NCI-H2081 (cell line): Measurements from ENCODE around the gene VSTM4.

Experiments used
- DNase-seq, 2 experiments: peaks; one replicate each; lab custom pipeline; 2025; lab: John Stamatoyannopoulos, UW

The VSTM4 gene

GRCh38 chr10:49141541-49142332 lies 26.4 kb upstream of the VSTM4 start:
- no peak for DNase-seq

GRCh38 chr10:49140304-49141177 lies 25.2 kb upstream of the VSTM4 start:
- DNase-seq, result no peak

GRCh38 chr10:49139846-49140195 lies 24.5 kb upstream of the VSTM4 start:
- DNase-seq, result no peak

GRCh38 chr10:49139028-49139845 lies 23.9 kb upstream of the VSTM4 start:
- DNase-seq, result no peak

GRCh38 chr10:49138361-49138891 lies 23.1 kb upstream of the VSTM4 start:
- no peak for DNase-seq

GRCh38 chr10:49136525-49136924 lies 21.2 kb upstream of the VSTM4 start:
- DNase-seq, result no peak

- DNase-seq, result no peak
These were observed 20.4 kb upstream of the VSTM4 start for GRCh38 chr10:49135575-49136313.

- no peak for DNase-seq
These were observed 19.0 kb upstream of the VSTM4 start for GRCh38 chr10:49134327-49134726.

- DNase-seq, result no peak
These were observed 18.5 kb upstream of the VSTM4 start, which contains the start of gene FAM170B for GRCh38 chr10:49133706-49134248. FAM170B (minus strand) TSS chr10:49134021; CDS start chr10:49133918, 103 bp downstream.

- DNase-seq, result no peak
These were observed 17.0 kb upstream of the VSTM4 start for GRCh38 chr10:49132362-49132737.

- DNase-seq, result no peak
These were observed 16.4 kb upstream of the VSTM4 start for GRCh38 chr10:49131507-49132361.

- DNase-seq, result no peak
These were observed 14.1 kb upstream of the VSTM4 start for GRCh38 chr10:49129376-49129775.

GRCh38 chr10:49128854-49129253 lies 13.5 kb upstream of the VSTM4 start:
- DNase-seq, result no peak

- DNase-seq, result peak in 1 of 2 experiments; percentile 67
These were observed 8.9 kb upstream of the VSTM4 start for GRCh38 chr10:49123981-49124950.

- no peak for DNase-seq
These were observed 5.6 kb upstream of the VSTM4 start for GRCh38 chr10:49120911-49121310.

- no peak for DNase-seq
These were observed 4.4 kb upstream of the VSTM4 start for GRCh38 chr10:49119746-49120145.

GRCh38 chr10:49118430-49119074 lies 3.2 kb upstream of the VSTM4 start:
- DNase-seq, result no peak

- DNase-seq, result no peak
These were observed 2.2 kb upstream of the VSTM4 start for GRCh38 chr10:49117376-49118070.
